ENCODE measurements around the gene NTRK2.

- TF ChIP-seq CTCF (conservative IDR thresholded peaks at IDR 0.05; ENCODE audit: low read depth, low read length) (no peak), EZH2 (IDR thresholded peaks at IDR 0.05; ENCODE audit: borderline replicate concordance, low read depth, low read length, poor library complexity, severe bottlenecking) (no peak)
These were observed 279.7 kb downstream of the NTRK2 start for GRCh38 chr9:84949258-84949657.

All from A673 (cell line).